Measurements from ENCODE around the gene SPEM3. TPM values are rescaled to one million over a fixed set of nuclear protein-coding genes. Genes with fewer than 3 reads are reported as not detected.

The SPEM3 gene
- total RNA-seq, 2 experiments from 2014 or later, result not detected

GRCh38 chr17:7408863-7409262, 19.8 kb upstream of the SPEM3 start:
- H3K9me2 ChIP-seq (ENCODE audit: insufficient read depth, low read length), result no peaks in the 10 kb centered on the region
- no peaks in the 10 kb centered on the region for H3K4me1 ChIP-seq (ENCODE audit: insufficient read depth, low read length, poor library complexity, severe bottlenecking)
- H3K79me2 ChIP-seq (ENCODE audit: insufficient read depth, low read depth, low read length), result no peaks in the 10 kb centered on the region
- DNase-seq (ENCODE audit: low spot score), result no peak
- no peak overlapping the region for H3K4me3 ChIP-seq (ENCODE audit: low read depth, low read length, poor library complexity, severe bottlenecking)
- H2AFZ ChIP-seq (ENCODE audit: low read length), result no peak overlapping the region
- no peaks in the 10 kb centered on the region for H3K9me3 ChIP-seq (ENCODE audit: low read length)
- no peaks in the 10 kb centered on the region for H3K36me3 ChIP-seq (ENCODE audit: insufficient read depth, low read length)
- BruUV-seq (replicated peaks), result no TSS peak
- TF ChIP-seq CTCF (conservative IDR thresholded peaks at IDR 0.05; ENCODE audit: low read length) (no peak), EZH2phosphoT487 (IDR thresholded peaks at IDR 0.05; ENCODE audit: borderline replicate concordance, low read depth, low read length) (no peak)
- ChIA-PET CTCF (ENCODE audit: unreplicated experiment) (no interaction called here), POLR2A (no interaction called here)
- no peak overlapping the region for H3K4me2 ChIP-seq (ENCODE audit: low read length)
- intact Hi-C loops (cut with micrococcal nuclease; ENCODE audit: unreplicated experiment), result no loop called here
- no peak overlapping the region for H3K27ac ChIP-seq (ENCODE audit: low read depth, low read length, poor library complexity, severe bottlenecking)
- no peaks in the 10 kb centered on the region for H4K20me1 ChIP-seq (ENCODE audit: insufficient read depth, low read length)

- Histone ChIP-seq H2AFZ (ENCODE audit: low read length) (no peak overlapping the region), H3K9me3 (ENCODE audit: low read length) (no peaks in the 10 kb centered on the region), H3K9me2 (ENCODE audit: insufficient read depth, low read length) (no peaks in the 10 kb centered on the region), H3K4me1 (ENCODE audit: insufficient read depth, low read length, poor library complexity, severe bottlenecking) (no peaks in the 10 kb centered on the region), H3K4me3 (ENCODE audit: low read depth, low read length, poor library complexity, severe bottlenecking) (no peak overlapping the region), H3K36me3 (ENCODE audit: insufficient read depth, low read length) (no peaks in the 10 kb centered on the region), H3K4me2 (ENCODE audit: low read length) (no peak overlapping the region), H3K79me2 (ENCODE audit: insufficient read depth, low read depth, low read length) (no peaks in the 10 kb centered on the region), H4K20me1 (ENCODE audit: insufficient read depth, low read length) (no peaks in the 10 kb centered on the region), H3K27ac (ENCODE audit: low read depth, low read length, poor library complexity, severe bottlenecking) (no peak overlapping the region)
- no TSS peak for BruUV-seq (replicated peaks)
- ChIA-PET POLR2A (no interaction called here), CTCF (ENCODE audit: unreplicated experiment) (no interaction called here)
- intact Hi-C loops (cut with micrococcal nuclease; ENCODE audit: unreplicated experiment), result no loop called here
- no peak for DNase-seq (ENCODE audit: low spot score)
- no peak for TF ChIP-seq CTCF (conservative IDR thresholded peaks at IDR 0.05; ENCODE audit: low read length)
- no peak for TF ChIP-seq EZH2phosphoT487 (IDR thresholded peaks at IDR 0.05; ENCODE audit: borderline replicate concordance, low read depth, low read length)
Observed at GRCh38 chr17:7409716-7410115, 18.9 kb upstream of the SPEM3 start.

- H3K4me1 ChIP-seq (ENCODE audit: insufficient read depth, low read length, poor library complexity, severe bottlenecking), result no peaks in the 10 kb centered on the region
- no peak overlapping the region for H3K27ac ChIP-seq (ENCODE audit: low read depth, low read length, poor library complexity, severe bottlenecking)
- no peak for TF ChIP-seq CTCF (conservative IDR thresholded peaks at IDR 0.05; ENCODE audit: low read length)
- no peak for TF ChIP-seq EZH2phosphoT487 (IDR thresholded peaks at IDR 0.05; ENCODE audit: borderline replicate concordance, low read depth, low read length)
- no peaks in the 10 kb centered on the region for H3K9me2 ChIP-seq (ENCODE audit: insufficient read depth, low read length)
- POLR2A ChIA-PET, result no interaction called here
- H2AFZ ChIP-seq (ENCODE audit: low read length), result no peak overlapping the region
- H3K9me3 ChIP-seq (ENCODE audit: low read length), result no peaks in the 10 kb centered on the region
- intact Hi-C loops (cut with micrococcal nuclease; ENCODE audit: unreplicated experiment), result no loop called here
- H3K36me3 ChIP-seq (ENCODE audit: insufficient read depth, low read length), result no peaks in the 10 kb centered on the region
- no TSS peak for BruUV-seq (replicated peaks)
- H3K4me2 ChIP-seq (ENCODE audit: low read length), result no peak overlapping the region
- no peak overlapping the region for H3K4me3 ChIP-seq (ENCODE audit: low read depth, low read length, poor library complexity, severe bottlenecking)
- H4K20me1 ChIP-seq (ENCODE audit: insufficient read depth, low read length), result no peaks in the 10 kb centered on the region
- CTCF ChIA-PET (ENCODE audit: unreplicated experiment), result no interaction called here
- H3K79me2 ChIP-seq (ENCODE audit: insufficient read depth, low read depth, low read length), result no peaks in the 10 kb centered on the region
- DNase-seq (ENCODE audit: low spot score), result no peak
Observed at GRCh38 chr17:7410634-7411426, 17.8 kb upstream of the SPEM3 start.
